Psoas muscle (tissue), 8 donors: ENCODE data around the gene IGF1. TPM values are rescaled to one million over a fixed set of nuclear protein-coding genes. Genes with fewer than 3 reads are reported as not detected.

ENCODE experiments used
- ATAC-seq, 4 donors: fragments of 200-7000 bp; cut with Tn5 transposase; one replicate each; pipeline ENCODE4 v1.9.1; 2020; ENCODE audit warnings: moderate library complexity in 3 of 4, mild to moderate bottlenecking in 2 of 4
- DNase-seq, 2 donors: peaks; one replicate each; pipeline ENCODE4 v3.0.0-alpha.2; 2020
- H3K27ac ChIP-seq: fragments of 200-600 bp; one replicate; pipeline ENCODE4 v1.8.0; 2022
- H3K27me3 ChIP-seq, 3 donors: fragments of 200-600 bp in 1 of 3; one replicate each; pipeline versions ENCODE4 v1.6.1 to v1.8.0; 2013 to 2022; ENCODE audit warnings: low read length in 2 of 3, mild to moderate bottlenecking in 2 of 3, moderate library complexity in 1 of 3; ENCODE audit not compliant: insufficient read depth in 3 of 3
- H3K36me3 ChIP-seq, 2 donors: fragments of 200-600 bp in 1 of 2; one replicate each; pipeline versions ENCODE4 v1.6.1 to v1.8.0; 2013 to 2022; ENCODE audit warnings: low read depth in 1 of 2, mild to moderate bottlenecking in 1 of 2, moderate library complexity in 1 of 2; ENCODE audit not compliant: insufficient read depth in 1 of 2
- H3K4me1 ChIP-seq: fragments of 200-600 bp; one replicate; pipeline ENCODE4 v1.8.0; 2022
- H3K4me3 ChIP-seq: fragments of 200-600 bp; one replicate; pipeline ENCODE4 v1.8.0; 2022; ENCODE audit warnings: mild to moderate bottlenecking
- H3K9me3 ChIP-seq: fragments of 200-600 bp; one replicate; pipeline ENCODE4 v1.8.0; 2022
- CTCF ChIP-seq: fragments of 200-600 bp; IDR thresholded peaks from one replicate; pipeline ENCODE4 v1.8.0; 2022; ENCODE audit warnings: antibody characterized with exemption
- WGBS, 3 donors: extraction: QIAGEN DNeasy Blood & Tissue Kit; methylation state at CpG; one replicate each; pipeline versions ENCODE4 v1.1.6 to v1.1.7; 2013; 5-methylcytosine and 5-hydroxymethylcytosine counted together
- intact Hi-C, 2 donors: fragments of 100-400 bp; cut with DNase I; formaldehyde crosslinking; loops; one replicate each; pipeline versions ENCODE4 v1.11.0 to v1.14.2; 2022
- polyA plus RNA-seq, 3 donors: library from polyadenylated mRNA; stranded (reverse); fragments of 200-250 nt; gene quantifications; one replicate each; pipeline ENCODE4 v1.2.3, GENCODE V29; 2013
- total RNA-seq, 4 donors: library from RNA; stranded (reverse); fragmentation: NEBNext Ultra II Directional in 2 of 4; extraction: Animal tissue kit (Norgen Biotek cat#: 25700) in 2 of 4; gene quantifications; one replicate each; pipeline versions ENCODE4 v1.2.1 to v1.2.4, GENCODE V29; 2021 to 2023
- donor health status: healthy with polysubstance abuse.
- donor health status: DM: no; HTN: no; CAD: no; lungs with moderate emphysema.
- donor health status: Bipolar disorder and iron deficiency.
- donor health status: healthy.
- donor health status: DM: yes; HTN: yes; CAD: no.
- donor health status: DM: no; HTN: no; CAD: no.
- donor health status: DM: no; HTN: no; CAD: no.
- donor health status: DM: yes; HTN: yes; CAD: no.

IGF1 gene
- total and polyA plus RNA-seq, 7 donors, result 5.3 to 30.2 (median 18.7) TPM

DNA sequence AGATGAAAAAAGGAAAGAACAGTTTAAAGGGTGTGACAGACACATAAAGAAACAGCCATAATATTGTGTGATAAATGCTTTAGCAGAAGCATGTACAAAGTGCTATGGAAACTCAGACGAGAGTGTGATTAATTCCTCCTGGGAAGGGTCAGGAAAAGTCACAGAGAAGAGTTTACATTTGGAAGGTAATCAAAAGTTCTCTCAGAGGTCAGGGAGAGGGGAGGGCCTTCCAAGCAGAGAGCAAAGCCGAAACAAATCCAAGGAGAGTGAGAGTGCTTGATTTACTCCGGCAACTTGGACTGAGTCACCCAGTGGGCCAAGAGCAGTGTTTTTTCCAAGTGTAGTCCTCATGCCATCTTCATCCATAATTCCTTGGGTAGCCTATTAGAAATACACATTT is 108.3 kb downstream of the IGF1 start:
- no peaks in the 10 kb centered on the region for H3K9me3 ChIP-seq
- TF ChIP-seq CTCF, result no peak
- no peaks in the 10 kb centered on the region for H3K36me3 ChIP-seq
- intact Hi-C loops, result no loop called here
- 10 to 17% (median 14%) methylated on average over 3 of the region's 3 CpGs for WGBS, 3 donors
- H3K4me3 ChIP-seq, result no peak overlapping the region
- ATAC-seq (no peak), DNase-seq (no peak)
- H3K4me1 ChIP-seq, result peaks cover 7% of the 10 kb centered on the region
- H3K27me3 ChIP-seq, result no peaks in the 10 kb centered on the region
- peak overlapping the region; percentile 2 for H3K27ac ChIP-seq

GRCh38 chr12:102371165-102371564 is 109.2 kb downstream of the IGF1 start:
- intact Hi-C loops, result no loop called here
- ATAC-seq (no peak), DNase-seq (no peak)
- no peak overlapping the region for H3K4me3 ChIP-seq
- no peaks in the 10 kb centered on the region for H3K27me3 ChIP-seq
- H3K27ac ChIP-seq, result no peak overlapping the region
- WGBS, 3 donors, result 70 to 80% (median 73%) methylated on average over 2 of the region's 2 CpGs
- no peak for TF ChIP-seq CTCF
- H3K9me3 ChIP-seq, result no peaks in the 10 kb centered on the region
- H3K4me1 ChIP-seq, result peaks cover 9% of the 10 kb centered on the region
- no peaks in the 10 kb centered on the region for H3K36me3 ChIP-seq

DNA sequence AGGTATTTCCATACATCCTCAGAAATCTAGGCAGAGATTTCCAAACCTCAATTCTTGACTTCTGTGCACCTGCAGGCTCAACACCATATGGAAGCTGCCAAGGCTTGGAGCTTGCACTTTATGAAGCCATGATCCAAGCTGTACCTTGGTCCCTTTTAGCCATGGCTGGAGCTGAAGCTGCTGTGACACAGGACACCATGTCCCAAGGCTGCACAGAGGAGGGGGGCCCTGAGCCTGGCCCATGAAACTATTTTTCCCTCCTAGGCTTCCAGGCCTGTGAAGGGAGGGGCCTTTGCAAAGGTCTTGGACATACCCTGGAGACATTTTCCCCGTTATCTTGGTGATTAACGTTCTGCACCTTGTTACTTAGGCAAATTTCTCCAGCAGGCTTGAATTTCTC is 110.5 kb downstream of the IGF1 start:
- intact Hi-C loops, result loop anchor here in 1 of 2 donors (5.0 to 10.0 kb wide), 2 partner anchors 112 to 195 kb away; partner anchors contain the start of gene IGF1
- Histone ChIP-seq H3K36me3 (no peaks in the 10 kb centered on the region), H3K9me3 (no peaks in the 10 kb centered on the region), H3K4me3 (no peak overlapping the region), H3K4me1 (peaks cover 9% of the 10 kb centered on the region), H3K27me3 (no peaks in the 10 kb centered on the region), H3K27ac (no peak overlapping the region)
- WGBS, 3 donors, result 18 to 46% (median 24%) methylated on average over 2 of the region's 2 CpGs
- no peak for TF ChIP-seq CTCF
- DNase-seq, result peak in 1 of 2 donors; percentile 46
- ATAC-seq, result peak in 2 of 4 donors; percentile 64 to 76

GRCh38 chr12:102365365-102365764 is 115.0 kb downstream of the IGF1 start:
- no peak for DNase-seq
- H3K27me3 ChIP-seq, result no peaks in the 10 kb centered on the region
- TF ChIP-seq CTCF, result no peak
- H3K27ac ChIP-seq, result peak overlapping the region; percentile 81
- H3K36me3 ChIP-seq, result no peaks in the 10 kb centered on the region
- peaks cover 9% of the 10 kb centered on the region for H3K4me1 ChIP-seq
- H3K4me3 ChIP-seq, result peak overlapping the region; percentile 35
- H3K9me3 ChIP-seq, result no peaks in the 10 kb centered on the region
- intact Hi-C loops, result loop anchor here in 1 of 2 donors (5.0 to 10.0 kb wide), 2 partner anchors 117 to 191 kb away; partner anchors contain the start of gene IGF1
- ATAC-seq, result peak in 3 of 4 donors; percentile 49 to 69 (median 59)

DNA sequence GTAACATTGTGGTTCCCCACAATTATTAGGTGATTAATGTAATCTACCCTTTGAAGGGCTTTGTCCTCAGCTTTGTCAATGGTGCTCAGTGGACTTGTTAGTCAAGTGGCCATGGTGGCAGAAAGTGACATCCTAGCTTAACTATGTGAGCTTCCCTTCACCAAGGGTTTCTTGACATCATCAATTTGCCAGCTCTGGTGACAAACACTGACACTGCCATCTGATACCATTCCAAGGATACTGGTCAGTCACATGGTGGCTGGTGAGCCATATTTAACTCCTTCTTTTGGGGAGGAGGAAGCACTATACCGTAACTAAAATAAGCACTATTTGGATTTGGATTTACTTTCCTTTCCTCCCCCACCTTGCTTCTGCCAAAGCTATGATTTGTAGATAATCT is 115.7 kb downstream of the IGF1 start:
- DNase-seq, result no peak
- WGBS, 3 donors, result 35 to 46% (median 44%) methylated on average over 1 of the region's 1 CpG

More for the DNA sequence above, 115.7 kb downstream of the IGF1 start:
- Histone ChIP-seq H3K4me3 (peak overlapping the region; percentile 35), H3K27me3 (no peaks in the 10 kb centered on the region), H3K4me1 (peaks cover 4% of the 10 kb centered on the region), H3K36me3 (no peaks in the 10 kb centered on the region), H3K9me3 (no peaks in the 10 kb centered on the region), H3K27ac (peak overlapping the region; percentile 81)
- TF ChIP-seq CTCF, result no peak
- intact Hi-C loops, result loop anchor here in 1 of 2 donors (5.0 to 10.0 kb wide), 2 partner anchors 118 to 190 kb away; partner anchors contain the start of gene IGF1
- ATAC-seq, result peak; percentile 70 to 98 (median 96)
